ENCODE data around the gene GLT8D2.
"Not testable (repeated sequence)": the region's sequence is repeated elsewhere in the genome, so short reads cannot be mapped to it uniquely, and the experiment has no call there.

The GLT8D2 gene

GRCh38 chr12:104024348-104024747 lies 25.6 kb downstream of the GLT8D2 start:
- no peak overlapping the region for H2AFZ ChIP-seq
- TF ChIP-seq CTCF (IDR thresholded peaks at IDR 0.05), result no peak
- no peaks in the 10 kb centered on the region for H3K4me1 ChIP-seq
- H3K9ac ChIP-seq, result no peak overlapping the region
- H3K79me2 ChIP-seq, result no peaks in the 10 kb centered on the region
- H3K9me3 ChIP-seq (ENCODE audit: control insufficient read depth, low read length), result no peaks in the 10 kb centered on the region
- no peaks in the 10 kb centered on the region for H3K27me3 ChIP-seq (ENCODE audit: control insufficient read depth, insufficient read depth, low read length)
- H3K36me3 ChIP-seq (ENCODE audit: control insufficient read depth, insufficient read depth, low read length), result no peaks in the 10 kb centered on the region
- H3K4me2 ChIP-seq (ENCODE audit: low read length), result no peak overlapping the region
- H3K27ac ChIP-seq, result no peak overlapping the region
- H3K4me3 ChIP-seq (ENCODE audit: low read depth, low read length), result no peak overlapping the region

DNA sequence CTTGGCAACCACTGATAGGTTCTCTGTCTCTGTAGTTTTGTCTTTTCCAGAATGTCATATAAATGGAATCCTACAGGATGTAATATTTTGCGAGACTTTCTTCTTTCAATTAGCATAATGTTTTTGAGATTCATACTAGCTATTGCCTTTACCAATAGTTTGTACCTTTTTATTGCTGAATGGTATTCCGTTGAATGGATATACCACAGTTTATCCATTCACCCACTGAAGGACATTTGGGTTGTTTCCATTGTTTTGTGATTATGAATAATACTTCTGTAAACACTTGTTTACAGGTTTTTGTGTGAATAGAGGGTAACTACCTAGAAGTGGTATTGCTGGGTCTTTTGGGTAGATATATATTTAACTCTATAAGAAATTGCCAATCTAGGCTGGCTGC lies 26.3 kb downstream of the GLT8D2 start:
- Histone ChIP-seq H3K4me1 (no peaks in the 10 kb centered on the region), H3K27ac (no peak overlapping the region), H3K36me3 (ENCODE audit: control insufficient read depth, insufficient read depth, low read length) (no peaks in the 10 kb centered on the region), H3K79me2 (no peaks in the 10 kb centered on the region), H3K4me2 (ENCODE audit: low read length) (no peak overlapping the region), H3K27me3 (ENCODE audit: control insufficient read depth, insufficient read depth, low read length) (no peaks in the 10 kb centered on the region), H2AFZ (no peak overlapping the region), H3K9ac (no peak overlapping the region), H3K4me3 (ENCODE audit: low read depth, low read length) (no peak overlapping the region), H3K9me3 (ENCODE audit: control insufficient read depth, low read length) (no peaks in the 10 kb centered on the region)
- TF ChIP-seq CTCF (IDR thresholded peaks at IDR 0.05), result no peak

- Histone ChIP-seq H3K27me3 (ENCODE audit: control insufficient read depth, insufficient read depth, low read length) (no peaks in the 10 kb centered on the region), H3K79me2 (no peaks in the 10 kb centered on the region), H2AFZ (no peak overlapping the region), H3K4me1 (no peaks in the 10 kb centered on the region), H3K4me3 (ENCODE audit: low read depth, low read length) (no peak overlapping the region), H3K27ac (no peak overlapping the region), H3K9me3 (ENCODE audit: control insufficient read depth, low read length) (no peaks in the 10 kb centered on the region), H3K9ac (no peak overlapping the region), H3K36me3 (ENCODE audit: control insufficient read depth, insufficient read depth, low read length) (no peaks in the 10 kb centered on the region), H3K4me2 (ENCODE audit: low read length) (no peak overlapping the region)
- no peak for TF ChIP-seq CTCF (IDR thresholded peaks at IDR 0.05)
Observed at GRCh38 chr12:104022786-104023185, 27.2 kb downstream of the GLT8D2 start.

GRCh38 chr12:104021862-104022261 lies 28.1 kb downstream of the GLT8D2 start:
- not testable (repeated sequence) for H3K27me3 ChIP-seq (ENCODE audit: control insufficient read depth, insufficient read depth, low read length); H3K9ac ChIP-seq; H3K9me3 ChIP-seq (ENCODE audit: control insufficient read depth, low read length); H3K4me2 ChIP-seq (ENCODE audit: low read length); H3K4me3 ChIP-seq (ENCODE audit: low read depth, low read length); H3K79me2 ChIP-seq; H3K36me3 ChIP-seq (ENCODE audit: control insufficient read depth, insufficient read depth, low read length); H2AFZ ChIP-seq; H3K4me1 ChIP-seq; H3K27ac ChIP-seq

DNA sequence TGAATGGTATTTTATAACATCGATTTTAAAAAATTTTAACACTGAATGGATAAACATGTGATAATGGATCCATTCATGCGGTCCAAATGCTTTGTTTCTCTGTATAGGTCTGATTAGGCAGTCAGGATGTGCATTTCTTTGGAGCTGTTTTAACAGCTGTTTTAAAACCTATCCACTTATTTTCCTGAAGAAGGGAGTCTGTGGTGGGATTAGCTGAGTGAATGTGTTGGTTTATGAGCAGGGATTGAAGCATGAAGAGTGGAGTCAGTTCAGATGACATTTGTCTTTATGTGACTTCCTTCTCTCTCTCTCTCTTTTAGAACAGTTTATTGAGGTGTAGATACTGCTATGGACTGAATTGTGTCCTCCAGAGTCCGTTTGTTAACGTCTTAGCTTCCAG lies 37.7 kb downstream of the GLT8D2 start:
- H3K27ac ChIP-seq, result no peak overlapping the region
- H3K4me1 ChIP-seq, result no peaks in the 10 kb centered on the region
- no peak overlapping the region for H3K4me2 ChIP-seq (ENCODE audit: low read length)
- no peak overlapping the region for H3K9ac ChIP-seq
- no peak overlapping the region for H3K4me3 ChIP-seq (ENCODE audit: low read depth, low read length)
- no peak overlapping the region for H2AFZ ChIP-seq
- TF ChIP-seq CTCF (IDR thresholded peaks at IDR 0.05), result no peak
- H3K9me3 ChIP-seq (ENCODE audit: control insufficient read depth, low read length), result no peaks in the 10 kb centered on the region
- no peaks in the 10 kb centered on the region for H3K27me3 ChIP-seq (ENCODE audit: control insufficient read depth, insufficient read depth, low read length)
- H3K79me2 ChIP-seq, result no peaks in the 10 kb centered on the region
- no peaks in the 10 kb centered on the region for H3K36me3 ChIP-seq (ENCODE audit: control insufficient read depth, insufficient read depth, low read length)
